Endothelial cell of umbilical vein (primary cell): ENCODE results near the gene IL15. TPM values are rescaled to one million over a fixed set of nuclear protein-coding genes. Genes with fewer than 3 reads are reported as not detected.

Experiments used
- BruUV-seq: library from RNA; stranded (reverse); fragments of 400-500 nt; replicated peaks from 2 replicates; lab custom pipeline; 2021; lab: Mats Ljungman, UMichigan
- CTCF ChIA-PET: fragments of 300-600, 350-600 bp; sonication (Branson Sonifier 250); formaldehyde crosslinking; loops from one replicate; lab custom pipeline; 2021; ENCODE audit warnings: antibody characterized with exemption, inconsistent platforms; lab: Charles Lee
- POLR2A ChIA-PET: fragments of 300-600, 350-600 bp; sonication (Branson Sonifier 250); formaldehyde crosslinking; loops from one replicate; lab custom pipeline; 2021; ENCODE audit warnings: antibody characterized with exemption, inconsistent platforms; lab: Charles Lee
- DNase-seq: peaks from one replicate; pipeline ENCODE4 v3.0.0-alpha.2; 2011; ENCODE audit warnings: low read depth, low spot score
- FAIRE-seq: peaks from 2 replicates; lab custom pipeline; 2011; peaks lifted over from hg19 to GRCh38; lab: Jason Lieb, UNC
- H2AFZ ChIP-seq: 2 replicates; pipeline ENCODE4 v1.6.0; 2012; ENCODE audit warnings: low read depth, low read length, control low read depth, inconsistent platforms
- H3K27ac ChIP-seq: 2 replicates; pipeline ENCODE4 v1.5.1; 2011; ENCODE audit warnings: low read depth, mild to moderate bottlenecking, control low read depth, low read length, moderate library complexity; ENCODE audit not compliant: insufficient read depth
- H3K27me3 ChIP-seq, 2 experiments: 2 replicates each; pipeline versions ENCODE4 v1.6.0 to v1.6.1; 2011; ENCODE audit warnings: low read length in 2 of 2, mixed read lengths in 1 of 2; ENCODE audit not compliant: control insufficient read depth in 2 of 2, insufficient read depth in 2 of 2
- H3K36me3 ChIP-seq, 2 experiments: 2 replicates in 1 of 2; 3 replicates in 1 of 2; pipeline ENCODE4 v1.5.1; 2011; ENCODE audit warnings: low read length in 2 of 2, mild to moderate bottlenecking in 1 of 2, moderate library complexity in 1 of 2; ENCODE audit not compliant: control insufficient read depth in 2 of 2, insufficient read depth in 2 of 2; ENCODE audit errors: extremely low read depth in 1 of 2
- H3K4me1 ChIP-seq: 3 replicates; pipeline ENCODE4 v1.5.1; 2011; ENCODE audit warnings: mild to moderate bottlenecking, low read length; ENCODE audit not compliant: control insufficient read depth, insufficient read depth; ENCODE audit errors: extremely low read depth
- H3K4me2 ChIP-seq: 2 replicates; pipeline ENCODE4 v1.6.1; 2011; ENCODE audit warnings: low read length, control low read depth, mixed read lengths; ENCODE audit not compliant: insufficient read depth
- H3K4me3 ChIP-seq, 3 experiments: fragments of 200-600 bp in 1 of 3; sonication (generic), shearing (Covaris generic) in 1 of 3; replicated peaks in 1 of 3; 2 replicates each; pipeline ENCODE4 v1.5.1; 2011 to 2016; ENCODE audit warnings: control low read depth in 3 of 3, low read length in 3 of 3, mild to moderate bottlenecking in 2 of 3, inconsistent platforms in 1 of 3, low read depth in 1 of 3, moderate library complexity in 1 of 3; ENCODE audit not compliant: insufficient read depth in 1 of 3
- H3K79me2 ChIP-seq: 2 replicates; pipeline ENCODE4 v1.6.0; 2012; ENCODE audit warnings: low read length, inconsistent platforms; ENCODE audit not compliant: control insufficient read depth, insufficient read depth
- H3K9ac ChIP-seq: replicated peaks from 2 replicates; pipeline ENCODE3; 2011; ENCODE audit warnings: low read length, control low read depth; ENCODE audit not compliant: insufficient read depth; ENCODE audit errors: extremely low read depth
- H3K9me1 ChIP-seq: replicated peaks from 3 replicates; pipeline ENCODE4 v1.6.0; 2011; ENCODE audit warnings: mild to moderate bottlenecking, low read length; ENCODE audit not compliant: control insufficient read depth, insufficient read depth; ENCODE audit errors: extremely low read depth
- H3K9me3 ChIP-seq: replicated peaks from 2 replicates; pipeline ENCODE4 v1.5.1; 2012; ENCODE audit warnings: low read length, inconsistent platforms; ENCODE audit not compliant: control insufficient read depth, insufficient read depth
- H4K20me1 ChIP-seq: replicated peaks from 2 replicates; pipeline ENCODE3; 2011; ENCODE audit warnings: mild to moderate bottlenecking, low read length; ENCODE audit not compliant: control insufficient read depth, insufficient read depth; ENCODE audit errors: extremely low read depth
- FOS ChIP-seq: IDR thresholded peaks from 2 replicates; pipeline ENCODE4 v1.6.1; 2011; ENCODE audit warnings: mild to moderate bottlenecking, low read length, moderate library complexity, borderline replicate concordance; ENCODE audit not compliant: insufficient read depth
- JUN ChIP-seq: IDR thresholded peaks from 2 replicates; pipeline ENCODE4 v1.6.1; 2011; ENCODE audit warnings: borderline replicate concordance, low read depth; ENCODE audit not compliant: insufficient read length, insufficient read depth
- MAX ChIP-seq: IDR thresholded peaks from 2 replicates; pipeline ENCODE4 v1.6.1; 2011; ENCODE audit not compliant: insufficient read depth, insufficient read length
- POLR2A ChIP-seq: IDR thresholded peaks from 2 replicates; pipeline ENCODE4 v1.6.1; 2012; ENCODE audit warnings: low read depth, mild to moderate bottlenecking, control low read depth, low read length
- POLR2AphosphoS5 ChIP-seq: IDR thresholded peaks from 2 replicates; pipeline ENCODE4 v1.6.1; 2012; ENCODE audit warnings: low read depth, mild to moderate bottlenecking, control low read depth, low read length, moderate library complexity; ENCODE audit not compliant: insufficient read depth
- dilution Hi-C: fragments of 300-500 bp; cut with MboI; formaldehyde crosslinking; loops from one replicate; pipeline ENCODE4 v1.15.0; 2019; ENCODE audit warnings: low sequenced_read_pairs; ENCODE audit not compliant: extremely low pct_ligation_motif_present
- intact Hi-C: fragments of 100-400 bp; cut with micrococcal nuclease; formaldehyde crosslinking; loops from one replicate; pipeline ENCODE4 v1.10.0; 2022
- polyA plus RNA-seq, 4 experiments: library from polyadenylated mRNA; depleted of rRNA in 3 of 4; stranded (reverse) in 3 of 4; unstranded in 1 of 4; fragments of >200 nt; gene quantifications; 2 replicates each; pipeline versions ENCODE4 v1.2.1 to v1.2.3, GENCODE V29; 2011 to 2012; ENCODE audit warnings: missing spikeins in 1 of 4
- total RNA-seq: library from RNA; stranded (reverse); gene quantifications from 2 replicates; pipeline ENCODE4 v1.2.3, GENCODE V29; 2021
- TF ChIP-seq, protein P1 (sequence below), 2 donors: IDR thresholded peaks; 1 replicate in 1 of 2; 2 replicates in 1 of 2; pipeline ENCODE4 v1.5.1; 2011; ENCODE audit warnings: low read length in 2 of 2, mild to moderate bottlenecking in 2 of 2, moderate library complexity in 2 of 2, control low read depth in 1 of 2, inconsistent platforms in 1 of 2, low read depth in 1 of 2; ENCODE audit not compliant: insufficient read depth in 1 of 2; ENCODE audit errors: extremely low read depth in 1 of 2

Gene IL15
- total and polyA plus RNA-seq, 2 donors (not counting 3 experiments of a cell fraction or from before 2014, with no cell fraction given), result 3.0 to 3.1 TPM

- CTCF ChIA-PET, result no interaction called here
- no peak overlapping the region for H3K9ac ChIP-seq
- H3K27ac ChIP-seq, result no peak overlapping the region
- H2AFZ ChIP-seq, result no peak overlapping the region
- H3K4me2 ChIP-seq, result no peak overlapping the region
- no peaks in the 10 kb centered on the region for H3K36me3 ChIP-seq
- no peak overlapping the region for H3K4me3 ChIP-seq
- H4K20me1 ChIP-seq, result no peaks in the 10 kb centered on the region
- H3K9me3 ChIP-seq, result no peaks in the 10 kb centered on the region
- intact Hi-C loops (no loop called here), dilution Hi-C loops (no loop called here)
- no TSS peak for BruUV-seq
- H3K4me1 ChIP-seq, result peaks cover 13% of the 10 kb centered on the region
- H3K9me1 ChIP-seq, result no peaks in the 10 kb centered on the region
- H3K79me2 ChIP-seq, result no peaks in the 10 kb centered on the region
- TF ChIP-seq MAX (no peak), FOS (no peak), POLR2AphosphoS5 (no peak), POLR2A (no peak), JUN (no peak)
- TF ChIP-seq, protein P1, sequence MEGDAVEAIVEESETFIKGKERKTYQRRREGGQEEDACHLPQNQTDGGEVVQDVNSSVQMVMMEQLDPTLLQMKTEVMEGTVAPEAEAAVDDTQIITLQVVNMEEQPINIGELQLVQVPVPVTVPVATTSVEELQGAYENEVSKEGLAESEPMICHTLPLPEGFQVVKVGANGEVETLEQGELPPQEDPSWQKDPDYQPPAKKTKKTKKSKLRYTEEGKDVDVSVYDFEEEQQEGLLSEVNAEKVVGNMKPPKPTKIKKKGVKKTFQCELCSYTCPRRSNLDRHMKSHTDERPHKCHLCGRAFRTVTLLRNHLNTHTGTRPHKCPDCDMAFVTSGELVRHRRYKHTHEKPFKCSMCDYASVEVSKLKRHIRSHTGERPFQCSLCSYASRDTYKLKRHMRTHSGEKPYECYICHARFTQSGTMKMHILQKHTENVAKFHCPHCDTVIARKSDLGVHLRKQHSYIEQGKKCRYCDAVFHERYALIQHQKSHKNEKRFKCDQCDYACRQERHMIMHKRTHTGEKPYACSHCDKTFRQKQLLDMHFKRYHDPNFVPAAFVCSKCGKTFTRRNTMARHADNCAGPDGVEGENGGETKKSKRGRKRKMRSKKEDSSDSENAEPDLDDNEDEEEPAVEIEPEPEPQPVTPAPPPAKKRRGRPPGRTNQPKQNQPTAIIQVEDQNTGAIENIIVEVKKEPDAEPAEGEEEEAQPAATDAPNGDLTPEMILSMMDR (IDR thresholded peaks at IDR 0.05; ENCODE audit: extremely low read depth in 1 of 2, insufficient read depth in 1 of 2, low read depth in 1 of 2, low read length in 2 of 2), result no peak
- FAIRE-seq (no peak), DNase-seq (no peak)
- POLR2A ChIA-PET, result no interaction called here
- no peaks in the 10 kb centered on the region for H3K27me3 ChIP-seq
These were observed 135.8 kb downstream of the IL15 start for GRCh38 chr4:141771889-141772830.
